NAMALWA (cell line): Measurements from ENCODE around the gene ZNF140.
A peak's percentile ranks its signal among the peaks of the same experiment; 100 is the strongest.

Experiments
- DNase-seq: peaks from one replicate; pipeline ENCODE4 v3.0.0-alpha.2; 2015; ENCODE audit warnings: low spot score

ZNF140 gene

DNA sequence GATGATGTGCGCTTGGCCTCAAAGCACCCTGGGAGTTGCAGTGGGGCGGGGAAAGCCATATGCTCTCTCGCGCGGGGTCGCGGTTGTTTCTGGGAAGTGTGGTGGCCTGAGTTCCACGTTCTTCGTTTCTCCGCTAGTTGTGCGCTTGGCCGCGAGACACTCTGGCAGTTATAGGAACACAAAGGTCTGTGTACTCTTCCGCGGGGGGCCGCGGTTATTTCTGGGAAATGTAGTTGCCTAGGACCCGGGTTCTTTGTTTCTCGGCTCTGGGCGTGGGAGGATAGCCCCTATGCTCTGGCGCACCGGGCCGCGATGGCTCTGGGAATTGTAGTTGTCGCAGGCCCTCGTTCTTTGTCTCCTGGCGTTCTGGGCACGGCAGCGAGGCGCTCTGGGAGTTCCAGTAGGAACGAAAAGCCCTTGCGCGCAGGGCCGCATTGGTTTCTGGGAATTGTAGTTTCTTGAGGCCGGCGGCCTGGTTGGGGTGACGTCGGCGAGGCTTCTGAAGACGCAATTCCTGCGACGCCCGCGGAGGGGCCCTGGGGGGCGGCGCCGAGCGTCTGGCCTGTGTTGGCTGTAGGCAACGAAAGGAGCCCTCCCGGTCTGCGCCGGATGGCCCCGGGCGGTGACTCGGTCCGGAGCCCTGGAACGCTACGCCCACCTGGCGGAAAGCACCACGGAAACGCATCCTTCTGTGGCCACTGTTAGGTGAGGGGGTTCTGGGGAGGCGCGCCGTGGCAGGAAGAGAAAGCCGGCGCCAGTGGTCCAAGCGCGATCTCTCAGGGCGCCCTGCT is at the start of gene ZNF140:
Gene ZNF140, plus strand, starts transcription at position 556 of the 791 bp plus-strand sequence. CDS start 398 bp downstream, outside the sequence.
- peak; percentile 96 for DNase-seq

DNA sequence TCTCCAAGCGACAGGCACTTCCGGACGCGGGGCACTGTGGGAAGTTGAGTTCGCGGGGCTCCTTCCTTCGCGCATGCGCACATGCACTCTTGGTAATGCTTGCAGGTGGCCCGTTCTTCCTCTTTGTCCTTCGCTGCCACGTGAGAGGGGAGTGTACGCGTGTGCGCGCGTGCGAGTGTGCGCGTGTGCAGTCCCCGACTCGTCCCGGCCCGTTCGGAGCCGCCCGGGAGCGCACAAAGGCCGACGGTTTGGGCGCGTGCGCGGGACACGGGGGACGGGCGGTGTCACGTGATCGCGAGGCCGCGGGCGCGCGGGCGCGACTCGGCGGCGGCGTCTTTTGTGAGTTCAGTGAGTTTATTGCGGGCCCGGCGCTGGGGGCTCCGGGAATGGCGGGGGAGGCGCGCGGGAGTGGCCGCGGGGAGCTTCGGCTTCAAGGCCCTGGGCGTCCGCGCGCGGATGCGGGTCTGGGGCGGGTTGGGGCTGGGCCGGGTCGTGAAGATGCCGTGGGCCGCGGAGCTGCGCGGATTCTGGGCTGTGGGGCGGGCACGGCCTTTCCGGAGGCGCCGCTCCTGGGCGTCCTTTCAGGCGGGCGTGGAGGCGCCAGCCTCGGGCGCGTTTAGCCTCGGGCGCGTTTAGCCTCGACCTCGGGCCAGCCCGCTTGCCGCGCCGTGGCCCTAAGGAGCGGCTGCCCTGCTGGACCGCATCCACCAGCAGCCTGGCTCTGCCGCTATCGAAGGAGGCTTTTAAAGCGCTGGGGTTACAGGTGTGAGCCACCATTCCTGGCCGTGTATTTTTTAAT is 43.3 kb upstream of the ZNF140 start, which contains the start of gene ZNF84:
Gene ZNF84, plus strand, starts transcription at position 303 of the 799 bp plus-strand sequence. CDS start 3,959 bp downstream, outside the sequence.
- DNase-seq, result peak; percentile 99

DNA sequence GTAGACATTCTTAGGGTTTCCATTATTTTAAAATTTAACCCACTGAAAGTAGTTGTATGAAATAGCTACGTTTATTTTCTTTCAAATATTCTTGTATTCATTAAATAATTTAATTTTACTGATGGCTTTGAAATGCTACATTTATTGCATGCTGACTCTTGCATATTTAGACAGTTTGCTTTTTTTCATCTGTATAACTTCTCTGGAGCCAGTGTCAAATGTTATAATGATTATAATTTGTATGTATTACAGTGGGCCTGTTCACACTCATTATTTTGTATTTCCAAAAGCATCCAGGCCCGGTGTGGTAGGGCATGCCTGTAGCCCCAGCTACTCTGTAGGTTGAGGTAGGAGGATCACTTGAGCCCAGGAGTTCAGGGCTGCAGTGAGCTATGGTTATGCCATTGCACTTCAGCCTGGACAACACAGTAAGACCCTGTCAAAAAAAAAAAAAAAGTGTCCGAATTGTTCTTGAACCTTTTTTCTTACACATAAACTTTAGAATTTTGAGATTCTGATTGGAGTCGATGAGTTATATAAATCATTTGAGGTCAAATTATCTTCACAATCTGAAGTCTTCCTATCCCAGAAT is 42.5 kb upstream of the ZNF140 start:
- no peak for DNase-seq

DNA sequence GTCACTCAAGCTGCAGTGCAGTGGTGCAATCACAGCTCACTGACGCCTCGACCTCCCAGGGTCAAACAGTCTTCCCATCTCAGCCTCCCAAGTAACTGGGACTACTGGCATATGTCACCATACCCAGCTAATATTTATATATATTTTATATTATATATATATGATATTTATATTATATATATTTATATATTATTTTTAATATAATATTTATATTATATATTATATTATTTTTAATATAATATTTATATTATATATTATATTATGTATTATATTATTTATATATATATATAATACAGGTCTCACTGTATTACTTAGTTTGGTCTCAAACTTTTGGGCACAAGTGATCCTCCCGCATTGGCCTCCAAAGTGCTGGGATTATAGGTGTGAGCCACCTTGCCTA is 34.0 kb upstream of the ZNF140 start:
- DNase-seq, result no peak

DNA sequence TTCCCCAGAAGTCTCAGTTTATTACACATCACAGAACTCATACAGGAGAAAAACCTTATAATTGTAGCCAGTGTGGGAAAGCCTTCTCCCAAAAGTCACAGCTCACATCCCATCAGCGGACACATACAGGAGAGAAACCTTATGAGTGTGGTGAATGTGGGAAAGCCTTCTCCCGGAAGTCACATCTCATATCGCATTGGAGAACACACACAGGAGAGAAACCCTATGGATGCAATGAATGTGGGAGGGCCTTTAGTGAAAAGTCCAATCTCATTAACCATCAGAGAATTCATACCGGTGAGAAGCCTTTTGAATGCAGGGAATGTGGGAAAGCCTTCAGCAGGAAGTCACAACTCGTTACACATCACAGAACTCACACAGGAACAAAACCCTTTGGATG is 23.3 kb upstream of the ZNF140 start:
- DNase-seq, result no peak

DNA sequence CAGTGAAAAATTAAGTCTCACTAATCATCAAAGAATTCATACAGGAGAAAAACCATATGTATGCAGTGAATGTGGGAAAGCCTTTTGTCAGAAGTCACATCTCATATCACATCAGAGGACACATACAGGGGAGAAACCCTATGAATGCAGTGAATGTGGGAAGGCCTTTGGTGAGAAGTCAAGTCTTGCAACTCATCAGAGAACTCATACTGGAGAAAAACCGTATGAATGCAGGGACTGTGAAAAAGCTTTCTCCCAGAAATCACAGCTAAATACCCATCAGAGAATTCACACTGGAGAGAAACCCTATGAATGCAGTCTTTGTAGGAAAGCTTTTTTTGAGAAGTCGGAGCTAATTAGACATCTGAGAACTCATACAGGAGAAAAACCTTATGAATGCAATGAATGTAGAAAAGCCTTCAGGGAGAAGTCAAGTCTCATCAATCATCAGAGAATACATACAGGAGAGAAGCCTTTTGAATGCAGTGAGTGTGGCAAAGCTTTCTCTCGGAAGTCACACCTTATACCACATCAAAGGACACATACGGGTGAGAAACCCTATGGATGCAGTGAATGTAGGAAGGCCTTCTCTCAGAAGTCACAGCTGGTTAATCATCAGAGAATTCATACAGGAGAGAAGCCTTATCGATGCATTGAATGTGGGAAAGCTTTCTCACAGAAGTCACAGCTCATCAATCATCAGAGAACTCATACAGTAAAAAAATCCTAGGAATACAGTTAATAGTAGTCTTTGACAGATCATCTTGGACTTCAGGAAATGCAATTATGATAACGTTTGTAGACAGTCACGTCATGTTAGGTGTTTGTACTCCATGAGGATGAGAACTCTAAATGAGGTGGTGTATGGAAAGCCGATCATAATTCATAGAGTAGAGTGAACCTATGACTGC is 22.3 kb upstream of the ZNF140 start:
- DNase-seq, result peak; percentile 41

DNA sequence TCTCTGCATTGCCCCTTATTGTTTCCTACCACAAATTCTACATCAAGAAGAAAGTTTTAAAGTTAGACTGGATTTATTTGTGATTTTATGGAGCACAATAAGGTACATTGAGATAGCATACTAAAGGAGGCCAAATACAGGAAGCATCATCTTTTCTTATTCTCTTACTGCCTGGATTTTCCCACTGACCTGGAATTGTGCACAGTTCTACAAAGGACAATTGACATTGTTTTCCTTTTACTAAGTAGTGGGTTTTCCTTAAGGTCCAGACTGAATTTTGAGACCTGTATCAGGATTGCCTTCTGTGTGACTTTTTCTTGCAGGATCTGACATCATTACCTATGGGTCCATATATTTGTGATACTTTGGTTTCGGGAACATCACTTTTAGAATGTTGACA is 18.8 kb upstream of the ZNF140 start:
- no peak for DNase-seq

DNA sequence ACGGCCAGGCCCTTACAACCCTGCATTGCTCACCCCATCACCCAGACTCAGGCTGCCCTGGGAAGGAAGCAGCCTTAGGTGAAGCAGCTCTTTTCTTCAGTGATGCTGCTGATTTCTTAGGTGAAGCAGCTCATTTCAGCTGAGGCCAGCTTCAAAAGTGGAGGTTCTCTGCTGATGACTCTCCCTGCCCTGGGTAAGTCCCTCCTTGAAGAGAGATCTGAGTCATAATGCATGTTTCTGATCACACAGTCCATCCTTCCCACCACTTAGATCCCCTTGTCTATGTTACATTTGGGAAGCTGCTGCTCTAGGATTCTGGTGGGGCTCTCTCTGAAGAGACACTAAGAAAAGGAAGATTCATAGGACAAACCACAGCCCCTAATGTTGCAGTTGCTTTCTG is 17.2 kb upstream of the ZNF140 start:
- no peak for DNase-seq

DNA sequence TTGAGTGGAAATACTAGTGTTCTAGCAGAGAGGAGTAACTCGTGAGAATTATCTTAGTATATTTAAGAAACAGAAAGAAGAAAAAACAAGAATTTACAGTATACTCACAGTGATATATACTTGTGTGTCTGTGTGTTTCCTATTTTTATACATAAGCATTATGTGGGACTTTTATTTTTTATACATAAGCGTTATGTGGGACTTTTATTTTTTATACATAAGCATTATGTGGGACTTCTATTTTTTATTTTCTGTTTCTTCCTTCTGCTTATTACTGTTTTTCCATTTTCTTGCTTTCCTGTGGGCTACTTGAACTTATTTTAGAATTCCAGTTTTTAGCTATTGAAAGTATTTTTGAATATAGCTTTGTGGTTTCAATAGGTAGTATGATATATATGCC is 6.9 kb upstream of the ZNF140 start:
- no peak for DNase-seq

DNA sequence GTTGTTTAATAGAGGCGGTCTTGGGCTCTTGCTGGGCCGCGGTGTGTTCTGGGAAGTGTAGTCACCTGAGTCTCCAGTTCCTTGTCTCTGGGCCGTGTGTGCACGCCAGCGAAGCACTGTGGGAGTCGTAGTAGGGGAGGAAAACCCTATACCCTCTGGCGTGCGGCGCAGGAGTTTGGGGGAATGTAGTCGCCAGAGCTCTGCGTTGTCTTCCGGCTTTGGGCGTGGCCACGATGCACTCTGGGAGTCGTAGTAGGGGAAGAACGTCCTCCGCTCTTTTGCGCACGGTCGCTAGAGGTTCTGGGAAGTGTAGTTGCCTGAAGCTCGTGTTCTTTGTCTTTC is 726 bp upstream of the ZNF140 start:
- peak; percentile 99 for DNase-seq

DNA sequence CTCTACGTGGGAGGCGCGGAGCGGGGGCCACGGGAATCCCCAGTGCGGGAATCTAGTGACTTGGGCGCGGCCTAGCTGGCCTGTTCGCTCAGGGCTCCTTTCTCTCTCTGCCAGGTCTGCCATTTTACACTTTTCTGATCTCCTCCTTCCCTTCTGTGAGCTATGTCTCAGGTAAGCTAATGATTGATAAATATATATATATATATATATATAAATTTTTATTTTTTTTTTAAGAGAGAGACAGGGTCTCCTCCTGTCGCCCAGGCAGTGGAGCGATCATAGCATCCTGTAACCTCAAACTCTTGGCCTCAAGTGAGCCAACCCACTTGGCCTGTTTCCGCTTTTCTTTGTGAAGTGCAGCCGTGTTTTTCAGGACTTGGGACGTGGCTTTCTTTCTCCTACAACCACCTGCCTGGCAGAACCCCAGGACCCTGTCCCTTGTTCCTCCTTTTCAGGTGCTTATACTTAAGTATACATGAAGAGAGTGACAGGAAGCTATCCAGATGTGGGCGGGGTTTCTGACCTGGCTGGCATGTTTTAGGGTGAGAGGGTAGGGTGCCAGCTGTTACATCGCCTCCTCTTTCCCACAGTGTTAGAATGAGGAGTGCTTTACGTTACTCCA is 547 bp downstream of the ZNF140 start:
- no peak for DNase-seq

DNA sequence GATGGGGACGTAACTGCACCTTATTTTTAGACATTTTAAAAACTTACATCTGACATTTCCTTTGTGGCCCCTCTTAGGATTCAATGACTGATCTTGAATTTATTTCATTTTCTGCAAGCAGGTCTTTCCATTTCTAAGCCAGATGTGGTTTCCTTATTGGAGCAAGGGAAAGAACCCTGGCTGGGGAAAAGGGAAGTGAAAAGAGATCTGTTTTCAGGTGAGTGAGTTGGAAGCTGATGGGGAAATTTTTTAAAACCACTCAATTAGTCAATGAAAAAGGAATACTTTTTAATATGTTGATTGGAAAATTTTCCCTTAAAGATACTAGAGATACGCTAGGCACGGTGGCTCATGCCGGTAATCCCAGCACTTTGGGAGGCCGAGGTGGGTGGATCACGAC is 2.6 kb downstream of the ZNF140 start:
- no peak for DNase-seq

DNA sequence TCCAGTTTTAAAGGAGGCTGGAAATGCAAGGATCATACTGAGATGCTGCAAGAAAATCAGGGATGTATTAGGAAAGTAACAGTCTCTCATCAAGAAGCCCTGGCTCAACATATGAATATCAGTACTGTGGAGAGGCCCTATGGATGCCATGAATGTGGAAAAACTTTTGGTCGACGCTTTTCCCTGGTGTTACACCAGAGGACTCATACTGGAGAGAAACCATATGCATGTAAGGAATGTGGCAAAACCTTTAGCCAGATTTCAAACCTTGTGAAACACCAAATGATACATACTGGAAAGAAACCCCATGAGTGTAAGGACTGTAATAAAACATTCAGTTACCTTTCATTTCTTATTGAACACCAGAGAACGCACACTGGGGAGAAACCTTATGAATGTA is 24.9 kb downstream of the ZNF140 start:
- no peak for DNase-seq

DNA sequence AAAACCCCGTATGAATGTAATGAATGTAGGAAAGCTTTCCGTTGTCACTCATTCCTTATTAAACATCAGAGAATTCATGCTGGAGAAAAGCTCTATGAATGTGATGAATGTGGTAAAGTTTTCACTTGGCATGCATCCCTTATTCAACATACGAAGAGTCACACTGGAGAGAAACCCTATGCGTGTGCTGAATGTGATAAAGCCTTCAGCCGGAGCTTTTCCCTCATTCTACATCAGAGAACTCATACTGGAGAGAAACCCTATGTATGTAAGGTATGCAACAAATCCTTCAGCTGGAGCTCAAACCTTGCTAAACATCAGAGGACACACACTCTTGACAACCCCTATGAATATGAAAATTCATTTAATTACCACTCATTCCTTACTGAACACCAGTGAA is 25.5 kb downstream of the ZNF140 start:
- DNase-seq, result no peak

DNA sequence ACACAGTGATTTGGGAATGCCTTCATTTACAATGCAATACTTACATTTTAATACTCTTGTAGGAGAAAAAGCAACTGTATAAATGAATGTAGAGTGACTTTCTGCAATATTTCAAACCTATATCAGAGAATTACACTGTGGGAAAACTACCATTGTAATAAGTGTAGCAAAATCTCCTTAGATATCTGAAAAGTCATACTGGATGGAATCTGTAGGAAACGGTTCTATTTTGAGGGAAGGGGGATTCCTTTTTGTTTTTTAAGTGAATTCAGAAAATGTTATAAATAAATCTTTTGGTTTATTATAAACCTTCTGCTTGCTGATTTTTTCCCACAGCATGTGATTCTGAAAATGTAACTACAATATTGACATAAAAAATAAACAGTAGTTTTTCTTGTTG is 26.4 kb downstream of the ZNF140 start:
- no peak for DNase-seq

DNA sequence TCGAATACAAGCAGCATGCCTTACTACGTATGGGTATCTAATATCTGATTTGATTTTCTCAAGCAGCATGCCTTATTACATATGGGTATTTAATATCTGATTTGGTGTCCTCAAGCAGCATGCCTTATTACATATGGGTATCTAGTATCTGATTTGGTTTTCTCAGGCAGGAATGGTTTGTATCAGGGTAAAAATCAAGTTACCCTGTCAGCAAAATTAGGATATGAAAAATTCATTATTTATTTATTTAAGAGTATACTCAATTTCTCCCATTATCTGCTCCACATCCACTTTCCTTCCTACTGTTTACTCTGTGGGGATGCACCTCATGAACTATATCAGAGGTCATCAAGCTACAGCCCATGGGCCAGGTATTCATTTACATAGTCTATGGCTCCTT is 27.4 kb downstream of the ZNF140 start:
- no peak for DNase-seq

DNA sequence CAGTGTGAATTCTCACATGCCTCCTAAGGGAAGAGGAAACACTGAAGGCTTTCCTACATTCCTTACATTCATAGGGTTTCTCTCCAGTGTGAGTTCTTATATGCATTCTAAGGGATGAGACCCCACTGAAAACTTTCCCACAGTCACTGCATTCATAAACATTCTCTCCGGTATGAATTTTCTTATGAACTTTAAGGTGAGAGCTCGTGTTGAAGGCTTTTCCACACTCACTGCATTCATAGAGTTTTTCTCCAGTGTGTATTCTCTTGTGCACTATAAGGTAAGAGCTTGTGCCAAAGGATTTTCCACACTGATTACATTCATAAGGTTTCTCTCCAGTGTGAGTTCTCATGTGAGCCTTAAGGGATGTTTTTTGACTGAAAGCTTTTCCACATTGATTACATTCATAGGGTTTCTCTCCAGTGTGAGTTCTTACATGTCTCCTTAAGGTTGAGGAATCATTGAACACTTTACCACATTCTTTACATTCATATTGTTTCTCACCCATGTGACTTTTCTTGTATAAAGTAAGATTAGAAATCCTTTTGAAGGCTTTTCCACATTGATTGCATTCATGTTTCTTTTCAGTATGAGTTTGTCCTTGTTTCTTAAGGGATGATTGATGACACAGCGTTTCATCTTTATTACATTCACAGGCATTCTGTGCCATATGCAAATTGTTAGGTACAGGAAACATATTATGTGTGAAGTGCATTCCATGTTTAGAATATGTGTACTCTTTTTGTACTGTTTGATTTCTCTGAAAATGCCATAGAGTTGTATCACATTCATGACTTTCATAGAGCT is 39.9 kb downstream of the ZNF140 start:
- peak; percentile 14 for DNase-seq

DNA sequence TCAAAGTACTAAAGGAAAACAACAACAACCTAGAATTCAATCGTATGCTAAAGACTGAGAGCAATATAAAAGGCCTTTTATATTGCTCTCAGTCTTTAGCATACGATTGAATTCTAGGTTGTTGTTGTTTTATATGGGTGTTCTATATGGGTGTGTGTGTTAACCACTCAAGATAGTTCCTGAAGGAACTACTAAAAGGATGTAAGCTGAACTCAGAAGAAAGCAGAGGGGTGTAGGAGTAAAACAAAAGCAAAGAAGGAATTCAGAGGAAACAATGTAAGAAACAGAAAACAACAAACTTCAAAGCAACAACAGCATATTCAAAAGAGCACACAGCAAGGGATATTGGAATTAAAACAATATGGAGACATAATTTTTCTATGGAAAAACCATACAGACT is 44.0 kb downstream of the ZNF140 start:
- DNase-seq, result no peak

DNA sequence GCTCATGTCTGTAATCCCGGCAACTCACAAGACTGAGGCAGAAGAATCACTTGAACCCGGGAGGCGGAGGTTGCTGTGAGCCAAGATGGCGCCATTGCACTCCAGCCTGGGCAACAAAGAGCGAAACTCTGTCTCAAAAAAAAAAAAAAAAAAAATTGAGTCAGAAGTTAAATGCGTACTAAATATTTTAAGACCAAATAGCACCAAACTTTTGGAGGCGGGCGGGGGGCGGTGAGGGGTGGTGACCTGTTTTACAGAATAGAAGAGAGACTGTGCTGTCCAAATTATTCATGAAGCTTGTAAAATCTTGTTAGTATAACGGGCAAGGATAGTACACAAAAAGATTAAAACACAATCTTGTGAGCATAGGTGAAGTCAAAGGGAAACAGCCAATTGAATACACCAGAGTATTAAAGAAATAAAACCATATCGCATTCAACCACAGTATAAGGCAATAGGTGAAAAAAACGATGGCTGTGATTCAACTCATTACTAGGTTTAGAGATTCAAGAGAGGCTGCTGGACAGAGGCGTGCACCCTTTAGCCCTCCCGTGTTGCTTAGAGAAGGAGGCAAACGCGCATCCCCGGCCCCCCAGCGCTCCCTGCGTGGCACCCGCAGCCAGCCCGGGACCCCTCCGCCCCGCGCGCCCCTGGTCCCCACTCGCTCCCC is 48.8 kb downstream of the ZNF140 start:
- no peak for DNase-seq
